ENCODE data around the gene MLLT1. TPM values are rescaled to one million over a fixed set of nuclear protein-coding genes. Genes with fewer than 3 reads are reported as not detected.
"Not testable (repeated sequence)": the region's sequence is repeated elsewhere in the genome, so short reads cannot be mapped to it uniquely, and the experiment has no call there.

MLLT1 gene
- total RNA-seq, 5 donors from 2014 or later (not counting 1 experiment from before 2014, with no cell fraction given) = 31.4 to 59.8 (median 57.2) TPM

DNA sequence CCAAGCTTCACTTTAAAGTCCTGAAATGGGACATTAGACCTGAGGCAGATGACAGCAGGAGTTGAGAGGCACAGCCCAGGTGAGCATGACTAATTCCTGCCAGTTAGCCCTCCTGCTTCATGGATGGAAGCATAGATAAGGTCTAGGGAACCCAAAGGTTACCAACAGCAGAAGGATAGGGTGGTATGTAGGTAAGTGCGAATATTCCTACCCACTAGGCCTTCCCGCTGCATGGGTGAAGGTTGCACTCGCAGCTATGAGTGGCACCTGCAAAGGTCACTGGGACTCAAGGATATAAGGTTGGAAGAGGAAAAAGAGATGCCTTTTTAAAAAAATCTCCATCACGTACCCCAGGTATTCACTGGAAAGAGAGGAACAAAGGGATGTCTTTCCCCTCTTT, 12.2 kb upstream of the MLLT1 start:
- H3K4me1 Mint-ChIP-seq = no peaks in the 10 kb centered on the region
- H3K27ac Mint-ChIP-seq = no peak overlapping the region
- ATAC-seq (replicated peaks in 1 of 4) = no peak
- no peak for DNase-seq
- peaks cover 0 to 10% of the 10 kb centered on the region in 2 experiments for H3K27me3 ChIP-seq (replicated peaks in 1 of 2; ENCODE audit: control insufficient read depth in 2 of 2, extremely low read depth in 1 of 2, insufficient read depth in 2 of 2, low read length in 1 of 2)
- no CpG with 5 or more reads among the region's 4 CpGs for WGBS (ENCODE audit: insufficient coverage)
- H3K4me1 ChIP-seq (ENCODE audit: control insufficient read depth in 1 of 2, extremely low read depth in 1 of 2, insufficient read depth in 2 of 2, low read length in 2 of 2) = no peaks in the 10 kb centered on the region
- H3K36me3 ChIP-seq (ENCODE audit: control insufficient read depth in 2 of 2, extremely low read depth in 1 of 2, insufficient read depth in 1 of 2, low read length in 1 of 2) = no peaks in the 10 kb centered on the region
- no peak overlapping the region for H3K4me3 ChIP-seq (ENCODE audit: control insufficient read depth in 1 of 2, extremely low read depth in 1 of 2, low read length in 1 of 2)
- peaks cover 0 to 36% (median 30%) of the 10 kb centered on the region in 3 donors for H3K9me3 Mint-ChIP-seq
- POLR2A ChIA-PET = no interaction called here
- no peak overlapping the region for H3K4me3 Mint-ChIP-seq
- peaks cover 0 to 2% of the 10 kb centered on the region in 2 donors for H3K27me3 Mint-ChIP-seq
- H3K9me3 ChIP-seq = peaks cover 4% of the 10 kb centered on the region
- CTCF ChIA-PET = no interaction called here
- peaks cover 21% of the 10 kb centered on the region for H3K36me3 Mint-ChIP-seq
- no peak overlapping the region for H3K27ac ChIP-seq (ENCODE audit: low read length)

DNA sequence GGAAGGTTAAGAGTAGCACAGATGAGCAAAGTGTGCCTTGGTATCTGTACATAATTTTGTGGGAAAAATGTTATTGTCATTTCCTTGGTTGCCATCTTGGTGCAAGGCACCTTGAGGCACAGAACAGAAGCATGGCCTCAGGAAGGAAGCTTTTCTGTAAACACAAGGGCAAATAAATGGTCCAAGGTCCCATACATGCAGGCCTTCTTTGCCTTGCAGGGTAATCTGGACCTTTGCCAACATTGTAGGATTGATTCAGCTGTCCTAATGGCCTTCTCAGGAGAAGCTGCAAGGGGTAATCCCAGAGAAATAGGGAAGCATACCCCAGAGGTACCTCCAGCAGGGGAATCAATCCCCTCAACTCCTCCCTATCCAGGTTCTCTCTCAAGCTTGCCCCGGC, 9.0 kb upstream of the MLLT1 start:
- ChIA-PET POLR2A (no interaction called here), CTCF (no interaction called here)
- Mint-ChIP-seq H3K27me3 (no peaks in the 10 kb centered on the region), H3K36me3 (peaks cover 16% of the 10 kb centered on the region), H3K4me3 (no peak overlapping the region), H3K4me1 (no peaks in the 10 kb centered on the region), H3K27ac (no peak overlapping the region), H3K9me3 (peaks cover 0 to 33% (median 21%) of the 10 kb centered on the region in 3 donors)
- H3K4me1 ChIP-seq (ENCODE audit: control insufficient read depth in 1 of 2, extremely low read depth in 1 of 2, insufficient read depth in 2 of 2, low read length in 2 of 2) = no peaks in the 10 kb centered on the region
- 100% methylated on average over 1 of the region's 1 CpG for WGBS (ENCODE audit: insufficient coverage)
- H3K27me3 ChIP-seq (replicated peaks in 1 of 2; ENCODE audit: control insufficient read depth in 2 of 2, extremely low read depth in 1 of 2, insufficient read depth in 2 of 2, low read length in 1 of 2) = peaks cover 0 to 16% of the 10 kb centered on the region in 2 experiments
- H3K36me3 ChIP-seq (ENCODE audit: control insufficient read depth in 2 of 2, extremely low read depth in 1 of 2, insufficient read depth in 1 of 2, low read length in 1 of 2) = no peaks in the 10 kb centered on the region
- DNase-seq = no peak
- peaks cover 4% of the 10 kb centered on the region for H3K9me3 ChIP-seq
- H3K27ac ChIP-seq (ENCODE audit: low read length) = no peak overlapping the region
- no peak for ATAC-seq (replicated peaks in 1 of 4)
- no peak overlapping the region for H3K4me3 ChIP-seq (ENCODE audit: control insufficient read depth in 1 of 2, extremely low read depth in 1 of 2, low read length in 1 of 2)

DNA sequence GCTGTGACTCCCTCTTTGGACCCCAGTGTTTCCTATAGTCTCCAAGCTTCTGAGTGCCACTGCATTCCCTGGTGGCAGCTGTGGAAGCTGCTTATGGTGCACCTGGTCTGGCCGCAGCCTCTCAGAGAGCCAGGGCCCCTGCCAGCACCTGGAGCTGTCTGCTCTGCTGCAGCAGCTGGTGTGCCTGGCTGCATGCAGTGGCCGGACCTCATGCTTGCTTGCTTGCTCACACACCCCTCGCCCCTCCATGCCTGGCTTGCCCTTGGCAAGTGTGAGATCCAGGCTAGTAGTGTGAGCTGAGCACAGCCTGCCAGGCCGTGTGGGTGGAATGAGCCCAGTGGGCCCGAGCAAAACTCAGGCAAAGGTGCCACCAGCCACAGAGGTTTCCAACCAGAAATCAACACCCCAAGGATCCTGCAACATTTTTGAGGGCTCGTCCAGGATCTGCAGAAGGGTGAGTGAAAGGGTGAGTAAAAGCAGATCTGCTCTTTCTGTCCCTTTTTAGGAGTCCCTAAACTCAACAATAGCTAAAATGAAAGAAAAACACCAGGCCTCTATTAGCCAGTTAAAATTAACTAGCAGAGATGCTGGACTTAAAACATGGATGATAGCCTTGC, 7.6 kb upstream of the MLLT1 start:
- peaks cover 13% of the 10 kb centered on the region for H3K36me3 Mint-ChIP-seq

DNA sequence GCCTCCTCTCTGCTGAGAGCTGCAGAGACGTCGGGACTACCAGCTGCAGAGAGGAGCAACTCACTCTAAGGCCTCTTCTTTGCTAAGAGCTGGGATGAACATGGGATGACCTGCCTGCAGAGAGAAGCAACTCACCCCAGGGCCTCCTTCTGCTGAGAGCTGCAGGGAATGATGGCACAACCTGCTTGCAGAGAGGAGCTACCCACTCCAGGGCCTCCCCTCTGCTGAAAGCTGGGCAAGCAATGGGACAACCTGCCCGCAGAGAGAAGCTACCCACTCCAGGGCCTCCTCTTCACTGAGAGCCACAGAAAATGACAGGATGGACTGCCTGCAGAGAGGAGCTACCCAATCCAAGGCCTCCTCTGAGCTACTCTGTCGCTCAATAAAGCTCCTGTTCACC, 6.9 kb upstream of the MLLT1 start:
- ATAC-seq (replicated peaks in 1 of 4) (no peak), DNase-seq (no peak)
- WGBS (ENCODE audit: insufficient coverage) = 50% methylated on average over 1 of the region's 4 CpGs
- H3K4me1 Mint-ChIP-seq = no peaks in the 10 kb centered on the region
- Histone ChIP-seq H3K4me3 (ENCODE audit: control insufficient read depth in 1 of 2, extremely low read depth in 1 of 2, low read length in 1 of 2) (peak overlapping the region in 1 of 2 donors; percentile 4), H3K9me3 (peaks cover 4% of the 10 kb centered on the region), H3K36me3 (ENCODE audit: control insufficient read depth in 2 of 2, extremely low read depth in 1 of 2, insufficient read depth in 1 of 2, low read length in 1 of 2) (no peaks in the 10 kb centered on the region), H3K4me1 (ENCODE audit: control insufficient read depth in 1 of 2, extremely low read depth in 1 of 2, insufficient read depth in 2 of 2, low read length in 2 of 2) (no peaks in the 10 kb centered on the region), H3K27me3 (replicated peaks in 1 of 2; ENCODE audit: control insufficient read depth in 2 of 2, extremely low read depth in 1 of 2, insufficient read depth in 2 of 2, low read length in 1 of 2) (peaks cover 0 to 13% of the 10 kb centered on the region in 2 experiments), H3K27ac (ENCODE audit: low read length) (no peak overlapping the region)
- no peak overlapping the region for H3K27ac Mint-ChIP-seq
- CTCF ChIA-PET = interaction anchor here (0.6 to 0.8 kb wide), 3 partner anchors 11 to 170 kb away, joined by 3 to 5 read pairs (median 3); no protein-coding TSS in a partner anchor
- H3K36me3 Mint-ChIP-seq = peaks cover 13% of the 10 kb centered on the region
- H3K4me3 Mint-ChIP-seq = no peak overlapping the region
- H3K27me3 Mint-ChIP-seq = no peaks in the 10 kb centered on the region
- POLR2A ChIA-PET = interaction anchor here in 1 of 2 donors (0.5 kb wide), 1 partner anchor 46 kb away, joined by 3 read pairs; no protein-coding TSS in a partner anchor
- H3K9me3 Mint-ChIP-seq = peaks cover 0 to 25% (median 19%) of the 10 kb centered on the region in 3 donors

More for the DNA sequence above, 7.6 kb upstream of the MLLT1 start:
- peaks cover 4% of the 10 kb centered on the region for H3K9me3 ChIP-seq
- peaks cover 0 to 13% of the 10 kb centered on the region in 2 experiments for H3K27me3 ChIP-seq (replicated peaks in 1 of 2; ENCODE audit: control insufficient read depth in 2 of 2, extremely low read depth in 1 of 2, insufficient read depth in 2 of 2, low read length in 1 of 2)
- ChIA-PET CTCF (interaction anchor here in 1 of 2 donors (0.8 kb wide), 1 partner anchor 11 kb away, joined by 5 read pairs; no protein-coding TSS in a partner anchor), POLR2A (interaction anchor here (0.6 kb wide), 2 partner anchors 227 to 1817 kb away, joined by 5 to 8 read pairs; no protein-coding TSS in a partner anchor)
- Mint-ChIP-seq H3K9me3 (peaks cover 0 to 31% (median 21%) of the 10 kb centered on the region in 3 donors), H3K27ac (no peak overlapping the region), H3K4me3 (no peak overlapping the region), H3K27me3 (no peaks in the 10 kb centered on the region), H3K4me1 (no peaks in the 10 kb centered on the region)
- peak overlapping the region in 1 of 2 donors; percentile 19 for H3K4me3 ChIP-seq (ENCODE audit: control insufficient read depth in 1 of 2, extremely low read depth in 1 of 2, low read length in 1 of 2)
- H3K27ac ChIP-seq (ENCODE audit: low read length) = no peak overlapping the region
- no peaks in the 10 kb centered on the region for H3K36me3 ChIP-seq (ENCODE audit: control insufficient read depth in 2 of 2, extremely low read depth in 1 of 2, insufficient read depth in 1 of 2, low read length in 1 of 2)
- WGBS (ENCODE audit: insufficient coverage) = 88% methylated on average over 4 of the region's 6 CpGs
- ATAC-seq (replicated peaks in 1 of 4) = no peak
- no peak for DNase-seq
- no peaks in the 10 kb centered on the region for H3K4me1 ChIP-seq (ENCODE audit: control insufficient read depth in 1 of 2, extremely low read depth in 1 of 2, insufficient read depth in 2 of 2, low read length in 2 of 2)

DNA sequence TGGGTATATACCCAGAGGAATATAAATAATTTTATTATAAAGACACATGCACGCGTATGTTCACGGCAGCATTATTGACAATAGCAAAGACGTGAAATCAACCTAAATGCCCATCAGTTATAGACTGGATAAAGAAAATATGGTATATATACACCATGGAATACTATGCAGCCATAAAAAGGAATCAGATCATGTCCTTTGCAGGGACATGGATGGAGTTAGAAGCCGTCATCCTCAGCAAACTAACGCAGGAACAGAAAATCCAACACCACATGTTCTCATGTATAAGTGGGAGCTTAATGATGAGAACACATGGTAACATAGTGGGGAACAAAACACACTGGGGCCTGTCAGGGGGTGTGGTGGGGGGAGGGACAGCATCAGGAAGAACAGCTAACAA, 2.6 kb upstream of the MLLT1 start:
- ATAC-seq (replicated peaks in 1 of 4); H3K27me3 Mint-ChIP-seq; H3K9me3 Mint-ChIP-seq; H3K27me3 ChIP-seq (replicated peaks in 1 of 2; ENCODE audit: control insufficient read depth in 2 of 2, extremely low read depth in 1 of 2, insufficient read depth in 2 of 2, low read length in 1 of 2); H3K36me3 Mint-ChIP-seq; H3K9me3 ChIP-seq; POLR2A ChIA-PET; CTCF ChIA-PET; H3K36me3 ChIP-seq (ENCODE audit: control insufficient read depth in 2 of 2, extremely low read depth in 1 of 2, insufficient read depth in 1 of 2, low read length in 1 of 2); H3K27ac ChIP-seq (ENCODE audit: low read length); H3K4me3 Mint-ChIP-seq; H3K27ac Mint-ChIP-seq; DNase-seq; H3K4me3 ChIP-seq (ENCODE audit: control insufficient read depth in 1 of 2, extremely low read depth in 1 of 2, low read length in 1 of 2): not testable (repeated sequence)
- peaks cover 3 to 25% of the 10 kb centered on the region in 2 experiments for H3K4me1 ChIP-seq (ENCODE audit: control insufficient read depth in 1 of 2, extremely low read depth in 1 of 2, insufficient read depth in 2 of 2, low read length in 2 of 2)
- WGBS (ENCODE audit: insufficient coverage) = no CpG with 5 or more reads among the region's 6 CpGs
- peaks cover 19 to 23% (median 20%) of the 10 kb centered on the region in 3 donors for H3K4me1 Mint-ChIP-seq

DNA sequence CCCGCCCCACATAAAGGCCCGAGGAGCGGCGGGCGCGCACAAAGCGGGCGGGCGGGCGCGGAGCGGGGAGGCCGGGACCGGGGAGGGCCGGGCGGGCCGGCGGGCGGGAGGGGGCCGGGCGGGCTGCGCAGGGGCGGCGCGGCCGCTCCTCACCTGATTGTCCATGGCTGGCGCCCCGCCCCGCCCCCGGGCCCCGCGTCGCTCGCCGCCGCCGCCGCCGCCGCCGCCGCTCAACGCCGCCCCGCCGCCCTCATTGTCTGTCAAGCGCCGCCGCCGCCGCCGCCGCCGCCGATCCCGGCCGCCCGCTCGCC, 200 bp downstream of the MLLT1 start:
- ChIA-PET CTCF (interaction anchor here in 1 of 2 donors (0.6 kb wide), 1 partner anchor 18 kb away, joined by 6 read pairs; no protein-coding TSS in a partner anchor), POLR2A (interaction anchor here in 1 of 2 donors (0.6 kb wide), 1 partner anchor 1201 kb away, joined by 3 read pairs; no protein-coding TSS in a partner anchor)
- 0% methylated on average over 50 of the region's 59 CpGs for WGBS (ENCODE audit: insufficient coverage)
- no peaks in the 10 kb centered on the region for H3K9me3 Mint-ChIP-seq
- Histone ChIP-seq H3K9me3 (no peaks in the 10 kb centered on the region), H3K36me3 (ENCODE audit: control insufficient read depth in 2 of 2, extremely low read depth in 1 of 2, insufficient read depth in 1 of 2, low read length in 1 of 2) (peaks cover 0 to 2% of the 10 kb centered on the region in 2 donors), H3K4me1 (ENCODE audit: control insufficient read depth in 1 of 2, extremely low read depth in 1 of 2, insufficient read depth in 2 of 2, low read length in 2 of 2) (peaks cover 4 to 31% of the 10 kb centered on the region in 2 experiments), H3K4me3 (ENCODE audit: control insufficient read depth in 1 of 2, extremely low read depth in 1 of 2, low read length in 1 of 2) (peak overlapping the region; percentile 51 to 62), H3K27me3 (replicated peaks in 1 of 2; ENCODE audit: control insufficient read depth in 2 of 2, extremely low read depth in 1 of 2, insufficient read depth in 2 of 2, low read length in 1 of 2) (no peaks in the 10 kb centered on the region), H3K27ac (ENCODE audit: low read length) (peak overlapping the region; percentile 60)
- H3K27me3 Mint-ChIP-seq = no peaks in the 10 kb centered on the region
- no peak for DNase-seq
- peak; percentile 42 to 52 (median 49) for ATAC-seq (replicated peaks in 1 of 4)
- peaks cover 44 to 51% (median 46%) of the 10 kb centered on the region in 3 donors for H3K4me1 Mint-ChIP-seq
- H3K4me3 Mint-ChIP-seq = peak overlapping the region; percentile 41 to 81 (median 54)
- no peaks in the 10 kb centered on the region for H3K36me3 Mint-ChIP-seq
- no peak overlapping the region for H3K27ac Mint-ChIP-seq
